Measurements from ENCODE around the gene CDK12.
"Not testable (repeated sequence)": the region's sequence is repeated elsewhere in the genome, so short reads cannot be mapped to it uniquely, and the experiment has no call there.

Gene CDK12

DNA sequence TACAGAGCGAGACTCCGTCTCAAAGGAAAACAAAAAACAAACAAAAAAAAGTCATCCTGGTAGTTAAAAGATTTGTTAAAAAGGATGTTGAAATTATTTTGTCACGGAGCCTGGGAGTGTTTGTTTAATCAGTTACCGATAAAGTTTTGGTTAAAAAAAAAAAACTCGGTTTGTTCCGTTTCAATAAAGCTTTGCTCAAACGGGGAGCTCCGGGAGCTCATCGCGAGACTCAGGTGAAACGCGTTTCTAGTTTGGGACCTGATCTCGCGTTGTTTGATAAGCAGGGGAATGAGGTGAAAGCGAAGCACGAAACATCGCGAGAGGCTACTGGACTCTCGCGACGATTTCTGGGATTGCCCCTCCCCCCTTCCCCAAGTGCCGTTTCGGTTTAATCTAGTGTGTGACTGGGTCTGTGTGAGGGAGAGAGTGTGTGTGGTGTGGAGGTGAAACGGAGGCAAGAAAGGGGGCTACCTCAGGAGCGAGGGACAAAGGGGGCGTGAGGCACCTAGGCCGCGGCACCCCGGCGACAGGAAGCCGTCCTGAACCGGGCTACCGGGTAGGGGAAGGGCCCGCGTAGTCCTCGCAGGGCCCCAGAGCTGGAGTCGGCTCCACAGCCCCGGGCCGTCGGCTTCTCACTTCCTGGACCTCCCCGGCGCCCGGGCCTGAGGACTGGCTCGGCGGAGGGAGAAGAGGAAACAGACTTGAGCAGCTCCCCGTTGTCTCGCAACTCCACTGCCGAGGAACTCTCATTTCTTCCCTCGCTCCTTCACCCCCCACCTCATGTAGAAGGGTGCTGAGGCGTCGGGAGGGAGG is at the start of gene CDK12:
Gene CDK12, plus strand, starts transcription at position 374 of the 813 bp plus-strand sequence. CDS start 586 bp downstream, outside the sequence.
- in situ Hi-C loops (cut with MboI; ENCODE audit: low sequenced_read_pairs) = no loop called here

DNA sequence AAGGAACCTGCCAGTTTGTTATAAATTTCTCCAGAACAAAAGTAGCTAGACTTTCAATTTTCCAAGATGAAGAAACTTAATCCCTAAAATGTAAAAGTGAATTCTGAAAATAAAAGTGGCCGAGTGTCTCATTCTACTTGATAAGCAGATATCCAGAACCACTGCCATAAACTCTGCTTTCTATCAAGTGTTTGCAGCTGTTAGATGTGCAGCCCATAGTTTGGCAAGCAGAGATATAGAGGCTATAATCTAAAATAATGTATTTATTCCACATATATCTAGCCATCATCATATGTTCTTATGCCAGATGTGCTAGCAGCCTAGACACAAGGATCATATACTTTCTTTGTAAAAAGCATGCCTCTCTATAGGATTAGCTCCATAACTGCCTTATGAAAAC is 45.1 kb upstream of the CDK12 start:
- in situ Hi-C loops (cut with MboI; ENCODE audit: low sequenced_read_pairs) = no loop called here

DNA sequence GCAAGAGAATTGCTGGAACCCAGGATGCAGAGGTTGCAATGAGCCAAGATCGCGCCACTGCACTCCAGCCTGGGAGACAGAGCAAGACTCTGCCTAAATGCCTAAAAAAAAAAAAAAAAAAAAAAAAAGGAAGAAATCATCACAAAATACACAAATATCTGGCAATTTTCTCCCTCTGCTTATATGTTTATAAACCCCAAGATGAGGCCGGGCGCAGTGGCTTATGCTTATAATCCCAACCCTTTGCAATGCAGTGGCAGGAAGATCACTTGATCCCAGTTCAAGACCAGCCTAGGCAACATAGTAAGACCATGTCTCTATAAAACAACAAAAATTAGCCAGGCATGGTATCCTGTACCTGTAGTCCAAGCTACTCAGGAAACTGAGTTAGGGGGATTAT is 31.7 kb upstream of the CDK12 start:
- in situ Hi-C loops (cut with MboI; ENCODE audit: low sequenced_read_pairs) = no loop called here

DNA sequence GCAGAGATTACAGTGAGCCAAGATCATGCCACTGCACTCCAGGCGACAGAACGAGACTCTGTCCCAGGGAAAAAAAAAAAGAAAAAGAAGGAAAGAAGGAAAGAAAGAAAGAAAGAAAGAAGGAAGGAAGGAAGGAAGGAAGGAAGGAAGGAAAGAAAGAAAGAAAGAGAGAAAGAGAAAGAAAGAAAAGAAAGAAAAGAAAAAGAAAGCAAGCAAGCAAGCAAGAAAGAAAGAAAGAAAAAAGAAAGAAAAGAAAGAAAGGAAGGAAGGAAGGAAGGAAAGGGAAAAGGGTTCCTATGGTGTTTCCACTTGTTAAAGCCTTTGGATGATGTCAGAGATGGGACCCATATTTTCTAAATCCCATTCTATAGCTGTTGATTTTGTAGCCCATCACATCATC is 21.4 kb upstream of the CDK12 start:
- in situ Hi-C loops (cut with MboI; ENCODE audit: low sequenced_read_pairs) = not testable (repeated sequence)

DNA sequence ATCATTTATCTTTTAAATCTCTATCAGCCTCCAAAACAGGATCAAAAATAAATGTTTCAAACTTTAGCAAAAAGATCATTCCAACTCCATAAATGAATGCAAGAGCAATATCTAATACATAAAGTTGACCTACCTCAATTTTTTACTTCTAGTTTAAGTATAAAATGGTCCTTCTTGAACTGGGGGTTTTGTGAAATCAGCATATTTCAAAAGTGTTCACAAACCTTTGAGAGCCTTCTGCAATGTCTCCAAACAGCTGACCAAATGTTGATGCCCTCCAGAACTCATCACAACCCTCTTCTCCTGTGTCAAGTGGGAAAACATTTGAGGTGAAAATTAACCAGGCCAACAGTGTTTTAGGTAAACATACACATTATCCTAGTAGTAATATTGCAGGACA is 18.0 kb upstream of the CDK12 start:
- in situ Hi-C loops (cut with MboI; ENCODE audit: low sequenced_read_pairs) = no loop called here

DNA sequence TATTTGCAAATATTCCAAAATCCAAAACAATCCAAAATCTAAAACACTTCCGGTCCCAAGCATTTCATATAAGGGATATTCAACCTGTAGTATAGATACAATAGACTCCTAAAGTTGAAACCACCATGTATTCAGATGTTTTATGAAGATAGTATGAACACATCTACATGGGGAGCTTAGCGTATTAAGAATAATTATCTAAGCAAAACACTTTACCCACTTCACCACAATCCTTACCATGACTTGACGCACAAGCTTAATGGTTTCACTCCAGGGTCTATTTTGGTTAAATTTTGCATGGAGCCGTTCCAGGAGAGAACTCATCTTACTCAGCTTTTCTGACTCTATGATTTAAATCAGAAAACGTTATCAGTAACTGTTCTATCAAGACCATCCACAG is 13.7 kb upstream of the CDK12 start:
- in situ Hi-C loops (cut with MboI; ENCODE audit: low sequenced_read_pairs) = no loop called here

DNA sequence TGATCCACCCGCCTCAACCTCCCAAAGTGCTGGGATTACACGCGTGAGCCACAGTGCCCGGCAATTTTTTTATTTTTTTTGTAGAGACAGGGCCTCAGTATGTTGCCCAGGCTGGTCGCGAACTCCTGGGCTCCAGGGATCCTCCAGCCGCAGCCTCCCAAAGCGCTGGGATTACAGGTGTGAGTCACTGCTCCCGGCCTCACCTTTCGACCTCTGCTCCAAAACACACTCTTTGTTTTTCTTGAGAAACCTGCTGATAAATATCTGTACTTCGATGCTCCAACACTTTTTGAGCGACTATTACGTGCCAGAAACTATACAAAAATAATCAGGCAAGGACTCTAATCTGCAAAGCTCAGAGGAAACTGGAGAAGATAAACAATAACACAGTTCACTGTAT is 11.2 kb upstream of the CDK12 start:
- in situ Hi-C loops (cut with MboI; ENCODE audit: low sequenced_read_pairs) = no loop called here

DNA sequence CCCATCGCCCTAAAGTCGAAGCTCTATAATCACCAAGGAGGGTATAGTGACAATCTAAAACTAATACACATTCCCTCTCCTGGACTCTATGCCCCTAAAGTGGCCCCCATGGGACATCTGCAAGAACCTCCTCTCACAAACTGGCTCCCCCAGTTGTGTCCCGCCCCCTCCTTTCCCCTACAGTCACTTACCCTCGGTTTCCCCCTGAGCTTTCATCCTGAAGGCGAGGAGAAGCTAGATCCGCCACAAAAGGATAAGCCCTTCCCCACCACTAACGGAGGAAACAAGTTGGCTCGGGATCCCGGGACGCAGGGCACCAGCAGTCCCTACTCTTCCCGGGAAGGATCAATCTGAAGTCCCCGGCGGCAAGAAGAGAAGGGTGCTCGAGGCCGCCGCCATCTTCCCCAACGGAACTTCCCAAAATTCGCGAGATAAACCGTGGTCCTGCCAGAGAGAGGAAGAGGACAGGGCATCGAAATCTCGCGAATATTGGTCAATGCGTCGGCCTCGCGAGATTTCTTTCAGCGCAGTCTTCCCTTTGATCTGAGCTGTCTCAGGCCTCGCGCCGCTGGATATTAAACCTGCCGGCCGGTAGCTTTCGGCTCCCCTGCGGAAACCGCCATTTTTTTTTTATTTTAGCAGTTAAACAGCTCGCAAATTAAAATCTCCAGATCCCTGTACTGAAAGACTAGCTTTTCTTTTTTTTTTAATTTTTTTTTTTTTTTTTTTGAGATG is 10.3 kb upstream of the CDK12 start, which contains the start of gene MED1:
Gene MED1, minus strand, starts transcription at position 417 of the 735 bp plus-strand sequence. Its CDS starts 201 bp downstream, at position 216.
- in situ Hi-C loops (cut with MboI; ENCODE audit: low sequenced_read_pairs) = no loop called here

DNA sequence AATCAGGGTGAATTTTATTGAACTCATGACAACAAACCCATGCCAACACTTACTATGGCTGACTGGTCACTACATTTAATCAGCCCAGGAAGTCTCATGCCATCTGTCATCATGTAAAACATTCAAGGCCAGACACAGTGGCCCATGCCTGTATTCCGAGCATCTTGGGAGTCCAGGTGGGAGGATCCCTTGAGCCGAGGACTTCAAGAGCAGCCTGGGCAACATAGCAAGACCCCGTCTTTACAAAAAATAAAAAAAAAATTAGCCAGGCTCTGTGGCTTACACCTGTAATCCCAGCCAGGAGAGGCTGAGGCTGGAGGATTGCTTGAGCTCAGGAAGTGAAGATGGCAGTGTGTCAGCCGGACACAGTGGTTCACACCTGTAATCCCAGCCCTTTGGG is 5.4 kb upstream of the CDK12 start:
- in situ Hi-C loops (cut with MboI; ENCODE audit: low sequenced_read_pairs) = no loop called here

DNA sequence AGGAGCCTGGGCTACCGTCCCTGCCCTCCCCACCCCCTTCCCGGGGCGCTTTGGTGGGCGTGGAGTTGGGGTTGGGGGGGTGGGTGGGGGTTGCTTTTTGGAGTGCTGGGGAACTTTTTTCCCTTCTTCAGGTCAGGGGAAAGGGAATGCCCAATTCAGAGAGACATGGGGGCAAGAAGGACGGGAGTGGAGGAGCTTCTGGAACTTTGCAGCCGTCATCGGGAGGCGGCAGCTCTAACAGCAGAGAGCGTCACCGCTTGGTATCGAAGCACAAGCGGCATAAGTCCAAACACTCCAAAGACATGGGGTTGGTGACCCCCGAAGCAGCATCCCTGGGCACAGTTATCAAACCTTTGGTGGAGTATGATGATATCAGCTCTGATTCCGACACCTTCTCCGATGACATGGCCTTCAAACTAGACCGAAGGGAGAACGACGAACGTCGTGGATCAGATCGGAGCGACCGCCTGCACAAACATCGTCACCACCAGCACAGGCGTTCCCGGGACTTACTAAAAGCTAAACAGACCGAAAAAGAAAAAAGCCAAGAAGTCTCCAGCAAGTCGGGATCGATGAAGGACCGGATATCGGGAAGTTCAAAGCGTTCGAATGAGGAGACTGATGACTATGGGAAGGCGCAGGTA is 762 bp downstream of the CDK12 start:
- in situ Hi-C loops (cut with MboI; ENCODE audit: low sequenced_read_pairs) = no loop called here

DNA sequence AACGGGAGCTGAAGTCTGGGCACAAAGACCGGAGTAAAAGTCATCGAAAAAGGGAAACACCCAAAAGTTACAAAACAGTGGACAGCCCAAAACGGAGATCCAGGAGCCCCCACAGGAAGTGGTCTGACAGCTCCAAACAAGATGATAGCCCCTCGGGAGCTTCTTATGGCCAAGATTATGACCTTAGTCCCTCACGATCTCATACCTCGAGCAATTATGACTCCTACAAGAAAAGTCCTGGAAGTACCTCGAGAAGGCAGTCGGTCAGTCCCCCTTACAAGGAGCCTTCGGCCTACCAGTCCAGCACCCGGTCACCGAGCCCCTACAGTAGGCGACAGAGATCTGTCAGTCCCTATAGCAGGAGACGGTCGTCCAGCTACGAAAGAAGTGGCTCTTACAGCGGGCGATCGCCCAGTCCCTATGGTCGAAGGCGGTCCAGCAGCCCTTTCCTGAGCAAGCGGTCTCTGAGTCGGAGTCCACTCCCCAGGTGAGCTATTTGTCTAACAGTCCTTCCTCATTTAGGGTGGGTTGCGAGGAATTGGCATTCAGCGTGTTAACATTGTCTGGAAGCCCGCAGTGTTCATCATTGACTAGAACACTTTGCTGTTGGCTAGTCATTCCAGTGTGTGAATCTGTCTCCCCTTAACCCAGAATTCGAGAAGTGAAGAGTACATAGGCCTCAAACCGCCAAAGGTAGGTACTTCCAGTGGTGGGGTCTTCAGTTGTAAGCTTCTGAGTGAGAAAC is 1.5 kb downstream of the CDK12 start:
- in situ Hi-C loops (cut with MboI; ENCODE audit: low sequenced_read_pairs) = no loop called here

DNA sequence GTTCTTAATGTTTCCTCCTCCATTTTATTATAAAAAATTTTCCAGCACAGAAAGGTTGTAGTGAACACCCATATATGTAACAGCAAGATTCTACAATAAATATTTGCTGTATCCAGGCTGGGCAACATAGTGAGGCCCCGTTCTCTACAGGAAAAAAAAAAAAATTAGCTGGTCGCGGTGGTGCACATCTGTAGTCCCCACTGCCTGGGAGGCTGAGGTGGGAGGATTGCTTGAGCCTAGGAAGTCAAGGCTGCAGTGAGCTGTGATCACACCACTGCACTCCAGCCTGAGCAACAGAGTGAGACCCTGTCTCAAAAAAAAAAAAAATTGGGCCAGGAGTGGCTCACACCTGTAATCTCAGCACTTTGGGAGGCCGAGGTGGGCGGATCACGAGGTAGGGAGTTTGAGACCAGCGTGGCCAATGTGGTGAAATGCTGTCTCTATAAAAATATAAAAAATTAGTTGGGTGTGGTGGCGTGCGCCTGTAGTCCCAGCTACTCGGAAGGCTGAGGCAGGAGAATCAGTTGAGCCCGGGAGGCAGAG is 3.4 kb downstream of the CDK12 start:
- in situ Hi-C loops (cut with MboI; ENCODE audit: low sequenced_read_pairs) = not testable (repeated sequence)

DNA sequence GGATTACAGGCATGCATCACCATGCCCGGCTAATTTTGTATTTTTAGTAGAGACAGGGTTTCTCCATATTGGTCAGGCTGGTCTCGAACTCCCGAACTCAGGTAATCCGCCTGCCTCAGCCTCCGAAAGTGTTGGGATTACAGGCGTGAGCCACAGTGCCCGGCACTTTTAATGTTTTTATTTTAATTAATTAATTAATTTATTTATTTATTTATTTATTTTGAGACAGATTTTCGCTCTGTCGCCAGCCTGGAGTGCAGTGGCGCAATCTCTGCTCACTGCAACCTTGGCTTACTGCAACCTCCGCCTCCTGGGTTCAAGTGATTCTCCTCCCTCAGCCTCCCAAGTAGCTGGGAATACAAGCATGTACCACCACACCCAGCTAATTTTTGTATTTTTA is 7.3 kb downstream of the CDK12 start:
- in situ Hi-C loops (cut with MboI; ENCODE audit: low sequenced_read_pairs) = not testable (repeated sequence)

DNA sequence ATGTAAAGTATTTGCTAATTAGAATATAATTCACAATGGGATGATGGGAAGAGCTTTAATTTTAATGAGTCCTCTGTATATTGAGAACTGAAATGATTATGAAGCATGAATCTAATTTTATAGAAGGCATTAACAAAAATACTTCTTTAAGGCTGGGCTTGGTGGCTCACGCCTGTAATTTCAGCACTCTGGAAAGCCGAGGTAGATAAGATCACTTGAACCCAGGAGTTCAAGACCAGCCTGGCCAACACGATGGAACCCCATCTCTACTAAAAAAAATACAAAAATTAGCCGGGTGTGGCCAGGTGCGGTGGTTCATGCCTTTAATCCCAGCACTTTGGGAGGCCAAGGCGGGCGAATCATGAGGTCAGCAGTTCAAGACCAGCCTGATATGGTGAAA is 12.0 kb downstream of the CDK12 start:
- in situ Hi-C loops (cut with MboI; ENCODE audit: low sequenced_read_pairs) = no loop called here

DNA sequence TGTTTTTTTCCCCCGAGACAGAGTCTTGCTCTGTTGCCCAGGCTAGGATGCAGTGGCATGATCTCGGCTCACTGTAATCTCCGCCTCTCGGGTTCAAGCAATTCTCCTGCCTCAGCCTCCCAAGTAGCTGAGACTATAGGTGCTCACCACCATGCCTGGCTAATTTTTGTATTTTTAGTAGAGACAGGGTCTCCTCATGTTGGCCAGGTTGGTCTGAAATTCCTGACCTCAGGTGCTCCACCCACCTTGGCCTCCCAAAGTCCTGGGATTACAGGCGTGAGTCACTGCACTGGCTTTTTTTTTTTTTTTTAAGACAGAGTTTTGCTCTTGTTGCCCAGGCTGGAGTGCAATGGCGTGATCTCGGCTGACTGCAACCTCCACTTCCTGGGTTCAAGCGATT is 18.3 kb downstream of the CDK12 start:
- in situ Hi-C loops (cut with MboI; ENCODE audit: low sequenced_read_pairs) = not testable (repeated sequence)

DNA sequence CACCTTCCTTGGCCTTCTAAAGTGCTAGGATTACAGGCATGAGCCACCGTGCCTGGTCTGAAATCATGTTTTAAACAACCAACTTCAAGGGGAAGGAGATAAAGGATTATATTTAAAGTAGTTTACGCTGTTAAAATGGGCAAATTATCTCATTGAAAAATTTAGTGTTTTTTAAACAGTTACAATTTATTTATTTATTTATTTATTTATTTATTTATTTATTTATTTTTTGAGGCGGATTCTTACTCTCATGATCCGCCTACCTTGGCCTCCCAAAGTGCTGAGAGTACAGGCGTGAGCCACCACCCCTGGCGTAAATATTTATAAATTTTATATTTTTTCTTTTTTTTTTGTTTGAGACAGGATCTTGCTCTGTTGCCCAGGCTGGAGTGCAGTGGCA is 22.2 kb downstream of the CDK12 start:
- in situ Hi-C loops (cut with MboI; ENCODE audit: low sequenced_read_pairs) = no loop called here

DNA sequence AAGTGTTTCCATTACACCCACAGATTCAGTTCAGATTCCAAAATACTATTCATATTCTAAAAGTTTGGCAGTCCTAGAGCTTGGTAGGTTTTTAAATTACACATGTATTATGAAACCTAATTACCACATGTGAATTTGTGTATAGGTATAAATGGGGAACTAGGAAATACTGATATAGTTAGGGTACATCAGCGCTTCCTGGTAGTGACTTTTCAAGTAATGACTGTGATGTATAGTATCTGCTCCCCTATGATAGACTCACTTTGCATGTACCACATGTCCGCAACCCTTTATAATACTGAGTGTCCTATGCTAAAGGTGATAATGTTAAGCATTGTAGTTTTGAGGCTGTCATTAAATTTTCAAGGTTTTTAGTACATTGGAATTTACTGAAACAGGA is 22.9 kb downstream of the CDK12 start:
- in situ Hi-C loops (cut with MboI; ENCODE audit: low sequenced_read_pairs) = no loop called here

DNA sequence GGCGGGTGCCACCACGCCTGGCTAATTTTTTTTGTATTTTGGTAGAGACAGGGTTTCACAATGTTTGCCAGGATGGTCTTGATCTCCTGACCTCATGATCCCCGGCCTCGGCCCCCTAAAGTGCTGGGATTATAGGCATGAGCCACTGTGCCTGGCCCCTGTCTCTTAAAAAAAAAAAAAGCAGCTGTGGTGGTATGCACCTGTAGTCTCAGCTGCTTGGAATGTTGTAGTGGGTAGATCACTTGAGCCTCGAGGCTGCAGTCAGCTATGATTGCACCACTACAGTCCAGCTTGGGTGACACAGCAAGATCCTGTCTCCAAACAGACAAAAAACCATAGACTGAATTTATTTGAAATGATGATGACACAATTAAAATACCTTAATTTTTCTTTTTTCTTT is 24.3 kb downstream of the CDK12 start:
- in situ Hi-C loops (cut with MboI; ENCODE audit: low sequenced_read_pairs) = no loop called here

DNA sequence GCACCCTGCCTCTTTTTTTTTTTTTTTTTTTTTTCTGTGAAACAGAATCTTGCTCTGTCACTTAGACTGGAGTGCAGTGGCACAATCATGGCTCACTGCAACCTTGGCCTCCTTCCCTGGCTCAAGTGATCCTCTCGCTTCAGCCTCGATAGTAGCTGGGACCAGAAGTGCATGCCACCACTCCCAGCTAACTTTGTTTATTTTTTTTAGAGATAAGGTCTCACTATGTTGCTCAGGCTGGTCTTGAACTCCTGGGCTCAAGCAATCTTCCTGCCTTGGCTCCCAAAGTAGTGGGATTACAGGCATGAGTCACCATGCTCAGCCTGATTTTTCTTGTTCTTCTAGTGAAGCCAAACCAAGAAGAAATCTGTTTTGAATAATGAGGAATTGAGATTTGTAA is 25.0 kb downstream of the CDK12 start:
- in situ Hi-C loops (cut with MboI; ENCODE audit: low sequenced_read_pairs) = no loop called here

DNA sequence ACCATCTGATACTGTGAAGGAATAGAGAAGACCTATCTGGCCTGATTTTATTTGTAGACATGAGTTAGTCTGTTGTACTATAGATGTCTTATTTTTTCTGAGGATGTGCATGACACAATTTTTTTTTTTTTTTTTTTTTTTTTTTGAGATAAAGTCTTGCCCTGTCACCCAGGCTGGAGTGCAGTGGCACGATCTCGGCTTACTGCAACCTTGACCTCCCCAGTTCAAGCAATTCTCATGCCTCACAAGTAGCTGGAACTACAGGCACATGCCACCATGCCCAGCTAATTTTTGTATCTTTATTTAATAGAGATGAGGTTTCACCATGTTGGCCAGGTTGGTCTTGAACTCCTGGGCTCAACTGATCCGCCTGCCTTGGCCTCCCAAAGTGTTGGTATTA is 26.2 kb downstream of the CDK12 start:
- in situ Hi-C loops (cut with MboI; ENCODE audit: low sequenced_read_pairs) = not testable (repeated sequence)

DNA sequence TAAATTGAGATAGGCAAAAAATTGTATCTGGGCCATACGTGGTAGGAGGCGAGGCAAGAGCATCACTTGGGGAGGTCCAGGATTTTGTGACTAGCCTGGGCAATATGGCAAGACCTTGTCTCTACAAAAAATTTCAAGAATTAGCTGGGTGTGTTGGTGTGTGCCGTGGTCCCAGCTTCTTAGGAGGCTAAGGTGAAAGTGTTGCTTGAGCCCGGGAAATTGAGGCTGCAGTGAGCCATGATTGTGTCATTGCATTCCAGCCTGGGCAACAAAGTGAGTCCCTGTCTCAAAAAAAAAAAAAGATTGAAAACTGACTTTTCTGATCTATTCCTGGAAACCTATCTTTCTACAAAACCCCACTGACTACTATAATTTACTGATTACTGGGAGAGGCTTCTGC is 26.7 kb downstream of the CDK12 start:
- in situ Hi-C loops (cut with MboI; ENCODE audit: low sequenced_read_pairs) = no loop called here

Data from hTERT RPE-1 (cell line).